ENCODE results near the gene PPBP. TPM values are rescaled to one million over a fixed set of nuclear protein-coding genes. Genes with fewer than 3 reads are reported as not detected.

PPBP gene
- total RNA-seq, 1 experiment from 2014 or later = not detected

DNA sequence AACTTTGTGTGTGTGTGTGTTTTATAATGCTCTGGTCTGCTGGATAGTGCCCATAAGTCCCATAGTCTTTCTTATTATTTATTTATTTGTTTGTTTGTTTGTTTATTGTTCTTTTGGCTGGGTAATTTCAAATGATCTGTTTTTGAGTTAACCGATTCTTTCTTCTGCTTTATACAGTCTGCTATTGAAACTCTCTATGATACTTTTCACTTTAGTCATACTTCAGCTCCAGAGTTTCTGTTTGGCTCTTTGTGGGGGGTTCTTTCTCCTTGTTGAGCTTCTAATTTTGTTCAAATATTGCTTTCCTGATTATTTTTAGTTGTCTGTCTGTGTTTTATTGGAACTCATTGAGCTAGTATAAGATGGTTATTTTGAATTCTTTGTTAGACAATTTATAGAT, 40.5 kb upstream of the PPBP start:
- Histone ChIP-seq H3K4me3 (ENCODE audit: low read depth, low read length) (no peak overlapping the region), H3K4me1 (peaks cover 13% of the 10 kb centered on the region), H3K27me3 (replicated peaks; ENCODE audit: control insufficient read depth, insufficient read depth, low read length) (no peaks in the 10 kb centered on the region), H3K36me3 (ENCODE audit: control insufficient read depth, insufficient read depth, low read length) (no peaks in the 10 kb centered on the region), H3K9me3 (no peaks in the 10 kb centered on the region)
- H3K4me3 Mint-ChIP-seq (ENCODE audit: unreplicated experiment) = no peak overlapping the region
- ChIA-PET CTCF (no interaction called here), POLR2A (no interaction called here)
- no peaks in the 10 kb centered on the region for H3K36me3 Mint-ChIP-seq (ENCODE audit: insufficient read depth, unreplicated experiment)
- TF ChIP-seq, protein P1, sequence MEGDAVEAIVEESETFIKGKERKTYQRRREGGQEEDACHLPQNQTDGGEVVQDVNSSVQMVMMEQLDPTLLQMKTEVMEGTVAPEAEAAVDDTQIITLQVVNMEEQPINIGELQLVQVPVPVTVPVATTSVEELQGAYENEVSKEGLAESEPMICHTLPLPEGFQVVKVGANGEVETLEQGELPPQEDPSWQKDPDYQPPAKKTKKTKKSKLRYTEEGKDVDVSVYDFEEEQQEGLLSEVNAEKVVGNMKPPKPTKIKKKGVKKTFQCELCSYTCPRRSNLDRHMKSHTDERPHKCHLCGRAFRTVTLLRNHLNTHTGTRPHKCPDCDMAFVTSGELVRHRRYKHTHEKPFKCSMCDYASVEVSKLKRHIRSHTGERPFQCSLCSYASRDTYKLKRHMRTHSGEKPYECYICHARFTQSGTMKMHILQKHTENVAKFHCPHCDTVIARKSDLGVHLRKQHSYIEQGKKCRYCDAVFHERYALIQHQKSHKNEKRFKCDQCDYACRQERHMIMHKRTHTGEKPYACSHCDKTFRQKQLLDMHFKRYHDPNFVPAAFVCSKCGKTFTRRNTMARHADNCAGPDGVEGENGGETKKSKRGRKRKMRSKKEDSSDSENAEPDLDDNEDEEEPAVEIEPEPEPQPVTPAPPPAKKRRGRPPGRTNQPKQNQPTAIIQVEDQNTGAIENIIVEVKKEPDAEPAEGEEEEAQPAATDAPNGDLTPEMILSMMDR (IDR thresholded peaks at IDR 0.05; ENCODE audit: insufficient read depth in 1 of 2, low read depth in 1 of 2, low read length in 1 of 2, severe bottlenecking in 1 of 2, unreplicated experiment in 1 of 2) = no peak
- DNase-seq = no peak
- no peaks in the 10 kb centered on the region for H3K27me3 Mint-ChIP-seq (ENCODE audit: insufficient read depth, unreplicated experiment)
- H3K9me3 Mint-ChIP-seq (ENCODE audit: unreplicated experiment) = no peaks in the 10 kb centered on the region
- intact Hi-C loops (cut with micrococcal nuclease; ENCODE audit: unreplicated experiment) = no loop called here
- no peak overlapping the region for H3K27ac Mint-ChIP-seq (ENCODE audit: unreplicated experiment)
- peaks cover 5% of the 10 kb centered on the region for H3K4me1 Mint-ChIP-seq (ENCODE audit: low read depth, unreplicated experiment)
- BruUV-seq (replicated peaks) = no TSS peak

DNA sequence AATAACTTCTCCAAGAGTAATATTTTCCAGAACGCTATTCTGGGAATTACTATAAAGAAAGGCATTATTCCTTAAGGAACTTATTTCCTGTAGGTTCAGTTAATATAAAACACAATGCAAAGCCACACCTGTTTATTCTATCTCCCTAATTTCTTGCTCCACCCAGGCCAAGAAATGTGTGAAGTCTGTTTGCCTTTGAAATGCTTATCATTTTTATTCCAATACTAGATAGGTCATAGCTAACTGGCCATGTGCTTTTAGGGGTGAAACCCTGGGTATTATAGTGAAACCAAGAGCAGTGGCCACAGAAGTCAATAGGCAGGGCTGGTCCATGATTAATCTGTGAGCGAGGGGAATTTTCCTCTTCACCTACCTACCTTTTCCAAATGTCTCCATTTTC, 35.7 kb upstream of the PPBP start:
- H3K9me3 ChIP-seq = no peaks in the 10 kb centered on the region
- peak in 1 of 2 experiments; percentile 37 for DNase-seq
- H3K27ac Mint-ChIP-seq (ENCODE audit: unreplicated experiment) = no peak overlapping the region
- ChIA-PET CTCF (no interaction called here), POLR2A (no interaction called here)
- no TSS peak for BruUV-seq (replicated peaks)
- no peaks in the 10 kb centered on the region for H3K27me3 Mint-ChIP-seq (ENCODE audit: insufficient read depth, unreplicated experiment)
- H3K4me1 Mint-ChIP-seq (ENCODE audit: low read depth, unreplicated experiment) = peaks cover 8% of the 10 kb centered on the region
- H3K4me1 ChIP-seq = peaks cover 16% of the 10 kb centered on the region
- no peaks in the 10 kb centered on the region for H3K36me3 ChIP-seq (ENCODE audit: control insufficient read depth, insufficient read depth, low read length)
- no peaks in the 10 kb centered on the region for H3K9me3 Mint-ChIP-seq (ENCODE audit: unreplicated experiment)
- H3K36me3 Mint-ChIP-seq (ENCODE audit: insufficient read depth, unreplicated experiment) = no peaks in the 10 kb centered on the region
- no peak overlapping the region for H3K4me3 ChIP-seq (ENCODE audit: low read depth, low read length)
- no peak overlapping the region for H3K4me3 Mint-ChIP-seq (ENCODE audit: unreplicated experiment)
- intact Hi-C loops (cut with micrococcal nuclease; ENCODE audit: unreplicated experiment) = no loop called here
- TF ChIP-seq, protein P1 (IDR thresholded peaks at IDR 0.05; ENCODE audit: insufficient read depth in 1 of 2, low read depth in 1 of 2, low read length in 1 of 2, severe bottlenecking in 1 of 2, unreplicated experiment in 1 of 2) = no peak
- no peaks in the 10 kb centered on the region for H3K27me3 ChIP-seq (replicated peaks; ENCODE audit: control insufficient read depth, insufficient read depth, low read length)

DNA sequence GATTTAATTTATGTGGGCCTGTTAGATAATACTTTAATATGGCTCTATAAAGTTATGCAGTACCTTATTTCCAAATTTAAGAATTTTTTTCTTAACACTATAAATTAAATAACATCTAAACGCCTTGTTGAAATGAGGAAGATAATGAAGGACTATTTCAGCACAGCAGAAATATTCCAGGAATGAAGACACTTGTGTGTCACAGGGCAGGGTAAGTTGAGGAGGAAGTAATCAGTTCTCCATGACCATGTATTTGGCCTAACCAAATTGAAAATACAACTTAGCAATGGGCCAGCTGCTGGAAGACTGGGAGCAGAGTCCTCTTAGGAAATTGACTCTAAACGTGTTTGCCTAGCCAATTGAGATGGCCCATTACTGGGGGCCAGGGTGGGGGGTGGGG, 33.6 kb upstream of the PPBP start:
- no peaks in the 10 kb centered on the region for H3K9me3 ChIP-seq
- H3K4me3 ChIP-seq (ENCODE audit: low read depth, low read length) = no peak overlapping the region
- POLR2A ChIA-PET = no interaction called here
- DNase-seq = no peak
- TF ChIP-seq, protein P1 (IDR thresholded peaks at IDR 0.05; ENCODE audit: insufficient read depth in 1 of 2, low read depth in 1 of 2, low read length in 1 of 2, severe bottlenecking in 1 of 2, unreplicated experiment in 1 of 2) = no peak
- Mint-ChIP-seq H3K9me3 (ENCODE audit: unreplicated experiment) (no peaks in the 10 kb centered on the region), H3K36me3 (ENCODE audit: insufficient read depth, unreplicated experiment) (no peaks in the 10 kb centered on the region), H3K27me3 (ENCODE audit: insufficient read depth, unreplicated experiment) (no peaks in the 10 kb centered on the region), H3K4me3 (ENCODE audit: unreplicated experiment) (no peak overlapping the region), H3K4me1 (ENCODE audit: low read depth, unreplicated experiment) (peaks cover 9% of the 10 kb centered on the region), H3K27ac (ENCODE audit: unreplicated experiment) (no peak overlapping the region)
- H3K4me1 ChIP-seq = peaks cover 16% of the 10 kb centered on the region
- H3K27me3 ChIP-seq (replicated peaks; ENCODE audit: control insufficient read depth, insufficient read depth, low read length) = no peaks in the 10 kb centered on the region
- CTCF ChIA-PET = no interaction called here
- intact Hi-C loops (cut with micrococcal nuclease; ENCODE audit: unreplicated experiment) = no loop called here
- BruUV-seq (replicated peaks) = no TSS peak
- H3K36me3 ChIP-seq (ENCODE audit: control insufficient read depth, insufficient read depth, low read length) = no peaks in the 10 kb centered on the region
